Nephron progenitor cell (in vitro differentiated cells): ENCODE measurements around the gene CREBZF.

Experiments used
- DNase-seq: peaks from one replicate; pipeline ENCODE4 v3.0.0; 2021
- H3K27ac Mint-ChIP-seq: 2 replicates; pipeline ENCODE4 v1.8.0; 2021; ENCODE audit warnings: mild to moderate bottlenecking, moderate library complexity, mixed read lengths
- H3K27me3 Mint-ChIP-seq: 2 replicates; pipeline ENCODE4 v1.8.0; 2021; ENCODE audit warnings: mild to moderate bottlenecking, low read depth, mixed read lengths; ENCODE audit not compliant: poor library complexity
- H3K36me3 Mint-ChIP-seq: 2 replicates; pipeline ENCODE4 v1.8.0; 2021; ENCODE audit warnings: low read depth, mixed read lengths
- H3K4me1 Mint-ChIP-seq: 2 replicates; pipeline ENCODE4 v1.8.0; 2021; ENCODE audit warnings: mixed read lengths
- H3K4me3 Mint-ChIP-seq: 2 replicates; pipeline ENCODE4 v1.8.0; 2021; ENCODE audit warnings: mild to moderate bottlenecking, moderate library complexity, mixed read lengths
- H3K9me3 Mint-ChIP-seq: 2 replicates; pipeline ENCODE4 v1.8.0; 2021; ENCODE audit warnings: mild to moderate bottlenecking, moderate library complexity, mixed read lengths
- CTCF ChIP-seq: fragments of 200-600 bp; sonication (generic); IDR thresholded peaks from 2 replicates; pipeline ENCODE4 v1.5.0; 2021; ENCODE audit warnings: antibody characterized with exemption

CREBZF gene

DNA sequence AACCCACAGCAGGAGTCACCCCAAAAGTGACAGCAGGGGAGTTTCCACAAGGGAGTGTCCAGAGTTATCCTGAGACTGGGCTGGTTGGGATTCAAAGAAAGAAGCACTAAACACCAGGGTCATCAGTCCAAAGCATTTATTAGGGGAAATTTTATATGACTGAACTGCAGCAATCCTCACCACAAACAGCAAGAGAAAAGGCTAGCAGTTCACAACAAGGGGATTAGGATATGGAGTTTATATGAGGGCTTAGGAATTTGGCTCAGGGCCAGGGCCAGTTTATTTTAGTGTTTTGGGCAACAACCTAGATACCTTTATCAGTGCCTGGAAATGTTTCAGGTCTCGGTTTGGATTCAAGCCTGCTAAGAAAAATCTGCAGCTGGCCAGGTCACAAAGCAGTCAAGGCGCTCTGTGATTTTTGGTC, 21.7 kb downstream of the CREBZF start:
- no peak for TF ChIP-seq CTCF
- Mint-ChIP-seq H3K9me3 (no peaks in the 10 kb centered on the region), H3K36me3 (peaks cover 6% of the 10 kb centered on the region), H3K4me3 (no peak overlapping the region), H3K27me3 (peaks cover 17% of the 10 kb centered on the region), H3K27ac (no peak overlapping the region), H3K4me1 (peaks cover 9% of the 10 kb centered on the region)
- DNase-seq: no peak

- peaks cover 37% of the 10 kb centered on the region for H3K36me3 Mint-ChIP-seq
- no peak overlapping the region for H3K4me3 Mint-ChIP-seq
- H3K27me3 Mint-ChIP-seq: no peaks in the 10 kb centered on the region
- no peaks in the 10 kb centered on the region for H3K9me3 Mint-ChIP-seq
- TF ChIP-seq CTCF: no peak
- no peak overlapping the region for H3K27ac Mint-ChIP-seq
- H3K4me1 Mint-ChIP-seq: peaks cover 4% of the 10 kb centered on the region
- no peak for DNase-seq
These were observed 30.2 kb downstream of the CREBZF start for GRCh38 chr11:85634747-85635146.

DNA sequence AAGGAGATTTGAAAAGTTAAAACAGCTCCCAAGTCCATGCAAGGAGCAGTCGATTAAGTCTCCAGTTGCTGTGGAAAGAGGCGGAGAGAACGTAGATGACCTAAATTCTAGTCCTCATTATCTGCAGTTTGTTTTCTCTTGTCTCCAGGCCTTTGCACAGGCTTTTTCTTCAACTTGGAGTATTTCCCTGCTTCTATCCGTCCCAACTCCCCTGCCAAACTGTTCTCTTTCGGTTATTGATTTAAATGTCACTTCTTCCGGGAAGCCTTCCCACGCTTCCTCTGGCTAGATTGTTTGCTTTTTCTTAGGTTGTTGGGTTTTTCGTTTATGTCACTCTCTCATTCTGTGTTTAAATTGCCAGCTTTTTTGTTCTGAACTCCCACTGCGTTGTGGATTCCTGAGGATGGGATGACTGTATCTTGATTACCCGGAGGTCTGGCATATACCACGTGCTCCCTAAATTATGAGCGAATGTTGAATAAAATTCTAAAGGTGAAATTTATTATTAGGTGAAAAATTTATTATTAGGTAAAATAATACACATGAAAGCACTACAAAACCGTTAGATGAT, 36.1 kb downstream of the CREBZF start:
- Mint-ChIP-seq H3K27ac (peak overlapping the region; percentile 93), H3K4me3 (peak overlapping the region; percentile 98), H3K9me3 (no peaks in the 10 kb centered on the region), H3K27me3 (peaks cover 5% of the 10 kb centered on the region), H3K4me1 (peaks cover 29% of the 10 kb centered on the region), H3K36me3 (peaks cover 17% of the 10 kb centered on the region)
- no peak for TF ChIP-seq CTCF
- DNase-seq: no peak

- H3K4me3 Mint-ChIP-seq: peak within 1 kb of the TSS; percentile 98
- H3K4me1 Mint-ChIP-seq: peaks cover 29% of the 10 kb centered on the region
- TF ChIP-seq CTCF: no peak
- H3K27ac Mint-ChIP-seq: peak within 1 kb of the TSS; percentile 96
- H3K36me3 Mint-ChIP-seq: peaks cover 12% of the 10 kb centered on the region
- peak; percentile 97 for DNase-seq
- H3K27me3 Mint-ChIP-seq: peaks cover 5% of the 10 kb centered on the region
- no peaks in the 10 kb centered on the region for H3K9me3 Mint-ChIP-seq
These were observed 36.7 kb downstream of the CREBZF start, which contains the start of gene TMEM126B for GRCh38 chr11:85627998-85628770. TSS of gene TMEM126B (plus strand) at chr11:85628593. CDS start at chr11:85628608, 15 bp downstream.

DNA sequence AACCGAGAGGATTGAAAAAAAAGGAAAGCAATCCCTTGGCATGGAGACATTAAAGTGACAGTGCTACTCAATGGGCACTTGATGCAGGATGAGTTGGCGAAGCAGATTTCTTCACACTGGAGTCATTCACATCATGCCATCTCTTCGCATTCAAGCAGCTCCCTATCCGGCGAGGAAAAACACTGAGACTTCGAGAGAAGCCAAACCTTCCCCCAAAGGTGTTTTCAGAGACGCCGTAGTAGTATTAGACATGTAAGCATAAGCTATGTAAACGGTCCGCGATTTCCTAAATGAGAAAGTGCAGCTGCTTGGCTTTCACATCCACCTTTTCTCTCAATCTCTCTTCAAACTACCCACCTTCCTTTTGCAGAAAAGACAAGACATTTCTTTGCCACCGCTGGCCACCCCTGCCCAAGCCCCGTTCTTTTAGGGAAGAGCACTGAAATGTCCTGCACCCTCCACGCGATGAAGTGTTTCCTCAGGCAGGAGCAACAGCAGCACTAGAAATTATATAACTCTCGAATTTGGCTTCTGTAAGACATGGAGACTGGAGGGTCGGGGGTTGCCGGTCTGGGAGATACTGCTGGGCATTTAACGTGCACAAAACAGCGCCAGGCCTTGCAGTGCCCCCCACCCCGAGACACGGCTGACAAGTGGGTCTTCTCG, 37.5 kb downstream of the CREBZF start, which contains the start of gene DLG2:
TSS of gene DLG2 (minus strand) at position 13 of the 666 bp plus-strand sequence.
- peak within 1 kb of the TSS; percentile 98 for H3K4me3 Mint-ChIP-seq
- peaks cover 29% of the 10 kb centered on the region for H3K4me1 Mint-ChIP-seq
- H3K27me3 Mint-ChIP-seq: peaks cover 5% of the 10 kb centered on the region
- H3K36me3 Mint-ChIP-seq: peaks cover 12% of the 10 kb centered on the region
- H3K9me3 Mint-ChIP-seq: no peaks in the 10 kb centered on the region
- peak within 1 kb of the TSS; percentile 96 for H3K27ac Mint-ChIP-seq
- no peak for TF ChIP-seq CTCF
- peak; percentile 45 for DNase-seq
